Upper lobe of left lung (tissue), 6 donors: ENCODE results near the gene CIRBP. TPM values are rescaled to one million over a fixed set of nuclear protein-coding genes. Genes with fewer than 3 reads are reported as not detected.
A peak's percentile ranks its signal among the peaks of the same experiment; 100 is the strongest.
"Not testable (repeated sequence)": the region's sequence is repeated elsewhere in the genome, so short reads cannot be mapped to it uniquely, and the experiment has no call there.

Experiments used
- ATAC-seq, 2 donors: fragments of 200-7000 bp; cut with Tn5 transposase; one replicate each; pipeline ENCODE4 v1.9.1; 2022; ENCODE audit warnings: mild to moderate bottlenecking in 2 of 2, moderate library complexity in 2 of 2; ENCODE audit not compliant: low FRiP score in 2 of 2
- DNase-seq, 2 donors: peaks; one replicate each; pipeline ENCODE4 v3.0.0-alpha.2; 2019 to 2020
- H3K27ac ChIP-seq, 4 donors: fragments of 200-600 bp; sonication (generic); one replicate each; pipeline ENCODE4 v1.5.1; 2016 to 2019
- H3K27me3 ChIP-seq, 4 donors: fragments of 200-600 bp; sonication (generic); one replicate each; pipeline ENCODE4 v1.5.1; 2017 to 2019
- H3K36me3 ChIP-seq, 4 donors: fragments of 200-600 bp; sonication (generic); one replicate each; pipeline ENCODE4 v1.5.1; 2016 to 2019
- H3K4me1 ChIP-seq, 4 donors: fragments of 200-600 bp; sonication (generic); one replicate each; pipeline ENCODE4 v1.5.1; 2018 to 2019
- H3K4me3 ChIP-seq, 4 donors: fragments of 200-600 bp; sonication (generic); one replicate each; pipeline ENCODE4 v1.5.1; 2017 to 2019; ENCODE audit warnings: mild to moderate bottlenecking in 2 of 4, moderate library complexity in 1 of 4
- H3K9me3 ChIP-seq, 4 donors: fragments of 200-600 bp; sonication (generic); one replicate each; pipeline ENCODE4 v1.5.1; 2018 to 2019
- EP300 ChIP-seq, 4 donors: sonication (generic); formaldehyde crosslinking; IDR thresholded peaks; one replicate each; pipeline ENCODE4 v1.5.1; 2017; ENCODE audit warnings: antibody characterized with exemption in 4 of 4, control low read depth in 2 of 4
- POLR2A ChIP-seq, 4 donors: fragments of 450-650 bp; IDR thresholded peaks; one replicate each; pipeline ENCODE4 v1.5.1; 2016 to 2017; ENCODE audit warnings: antibody characterized with exemption in 4 of 4, mild to moderate bottlenecking in 2 of 4
- POLR2AphosphoS5 ChIP-seq, 2 donors: sonication (generic); formaldehyde crosslinking; IDR thresholded peaks; one replicate each; pipeline ENCODE4 v1.5.1; 2017; ENCODE audit warnings: antibody characterized with exemption in 2 of 2
- WGBS, 2 donors: methylation state at CpG; one replicate each; pipeline ENCODE4 v1.1.5; 2017 to 2018; 5-methylcytosine and 5-hydroxymethylcytosine counted together
- total RNA-seq, 6 donors: library from RNA; depleted of rRNA in 4 of 6; stranded (reverse); fragments of >200 nt in 4 of 6; gene quantifications; one replicate each; pipeline versions ENCODE4 v1.1.0 to v1.2.1, GENCODE V29; 2016 to 2021
- TF ChIP-seq, protein P1 (sequence below), 6 experiments: fragments of 450-650 bp in 4 of 6; fragments of 200-600 bp in 2 of 6; sonication (generic) in 2 of 6; IDR thresholded peaks; one replicate each; pipeline ENCODE4 v1.5.1; 2016 to 2019; ENCODE audit warnings: antibody characterized with exemption in 6 of 6
- donor health status: DM: no; HTN: no; CAD: no; lungs with moderate emphysema.
- donor health status: DM: no; HTN: yes; CAD: no; lungs with severe emphysema.

CIRBP gene
- total RNA-seq, 6 donors from 2014 or later, result 326 to 1,348 (median 441) TPM

DNA sequence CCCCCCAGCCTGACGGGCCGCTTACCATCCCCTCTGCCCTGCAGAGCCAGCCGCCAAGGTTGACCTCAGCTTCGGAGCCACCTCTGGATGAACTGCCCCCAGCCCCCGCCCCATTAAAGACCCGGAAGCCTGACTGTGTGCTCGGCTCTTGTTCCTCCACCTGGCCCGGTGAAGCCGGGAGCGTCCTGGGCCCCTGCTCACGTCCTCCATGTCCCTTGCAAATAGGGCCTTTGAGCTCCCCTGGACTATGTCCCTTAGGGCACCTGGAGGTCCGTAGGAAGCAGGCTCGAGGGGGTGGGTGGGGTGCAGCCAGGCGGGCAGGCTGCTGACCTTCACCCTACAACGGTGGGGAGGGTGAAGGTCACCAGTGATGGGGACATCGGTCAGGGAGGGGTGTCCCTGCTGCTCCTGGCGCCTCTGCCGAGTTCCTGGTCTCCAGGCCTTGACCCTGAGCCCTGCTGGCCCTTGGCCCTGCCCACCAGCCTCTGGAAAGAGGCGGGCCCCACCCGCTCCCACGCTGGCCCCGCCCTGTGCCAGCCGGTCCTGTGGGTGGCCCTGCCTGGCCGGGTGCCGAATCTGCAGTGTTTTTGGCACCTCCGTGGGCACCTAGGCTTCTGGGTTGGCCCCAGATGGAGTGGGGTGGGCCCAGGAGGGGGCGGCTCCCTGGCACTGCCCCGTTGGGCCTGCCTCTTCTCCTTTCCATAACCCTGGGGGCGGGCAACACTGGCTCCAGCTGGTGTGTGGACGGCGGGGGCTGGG, 24.3 kb upstream of the CIRBP start:
- peak; percentile 8 to 25 for TF ChIP-seq POLR2AphosphoS5 (IDR thresholded peaks at IDR 0.05)
- peak in 1 of 4 donors; percentile 38 for TF ChIP-seq POLR2A (IDR thresholded peaks at IDR 0.05)
- TF ChIP-seq EP300 (IDR thresholded peaks at IDR 0.05), result no peak
- no peaks in the 10 kb centered on the region for H3K9me3 ChIP-seq
- H3K27me3 ChIP-seq, result no peaks in the 10 kb centered on the region
- peak; percentile 86 to 93 for DNase-seq
- peak in 1 of 2 donors; percentile 39 for ATAC-seq
- H3K4me1 ChIP-seq, result peaks cover 71 to 77% (median 73%) of the 10 kb centered on the region in 4 donors
- peaks cover 0 to 5% (median 2%) of the 10 kb centered on the region in 4 donors for H3K36me3 ChIP-seq
- WGBS, 2 donors, result 16% methylated on average over 24 of the region's 31 CpGs; no CpG with 5 or more reads in 1 of the 2 donors
- H3K27ac ChIP-seq, result peak overlapping the region; percentile 84 to 100 (median 90)
- H3K4me3 ChIP-seq, result peak overlapping the region in 3 of 4 donors; percentile 1 to 39 (median 27)

DNA sequence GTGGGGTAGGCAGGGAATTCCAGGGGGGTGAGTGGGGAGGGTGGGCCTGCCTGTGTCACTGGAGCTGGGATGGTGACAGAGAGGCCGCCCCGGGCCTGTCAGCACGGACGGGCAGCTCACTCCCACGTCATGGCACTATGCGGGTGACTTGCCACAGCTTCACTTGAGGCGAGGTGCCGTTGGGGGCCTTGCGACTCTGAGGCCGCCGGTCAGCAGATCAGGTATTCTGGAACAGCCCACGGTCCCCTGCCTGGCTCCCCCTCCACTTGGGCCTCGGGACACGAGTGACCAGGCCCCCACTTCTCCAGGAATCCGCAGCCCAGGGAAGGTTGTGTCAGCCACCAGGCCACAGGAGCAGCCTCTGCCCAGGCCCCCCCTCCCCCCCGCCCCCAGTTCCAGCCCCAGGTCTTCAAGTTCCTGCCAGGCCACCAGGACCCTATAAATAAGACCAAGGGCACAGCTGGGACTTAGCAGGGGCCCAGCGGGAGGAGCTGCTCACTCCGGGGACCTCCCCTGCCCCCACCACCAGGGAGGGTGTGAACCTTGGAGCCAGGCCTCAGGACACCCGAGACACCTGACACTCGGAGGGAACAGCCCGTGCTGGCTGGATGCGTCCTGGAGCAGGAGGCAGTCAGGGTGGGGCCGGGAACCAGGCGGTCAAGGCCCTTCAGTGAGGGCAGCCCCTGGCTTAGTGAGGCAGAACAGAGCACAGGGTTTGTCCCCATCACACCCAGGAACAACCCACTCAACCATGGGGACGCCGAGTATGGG, 23.5 kb upstream of the CIRBP start:
- TF ChIP-seq POLR2AphosphoS5 (IDR thresholded peaks at IDR 0.05) (peak; percentile 30 to 81), EP300 (IDR thresholded peaks at IDR 0.05) (peak in 1 of 4 donors; percentile 57), POLR2A (IDR thresholded peaks at IDR 0.05) (peak in 1 of 4 donors; percentile 27)
- TF ChIP-seq, protein P1, sequence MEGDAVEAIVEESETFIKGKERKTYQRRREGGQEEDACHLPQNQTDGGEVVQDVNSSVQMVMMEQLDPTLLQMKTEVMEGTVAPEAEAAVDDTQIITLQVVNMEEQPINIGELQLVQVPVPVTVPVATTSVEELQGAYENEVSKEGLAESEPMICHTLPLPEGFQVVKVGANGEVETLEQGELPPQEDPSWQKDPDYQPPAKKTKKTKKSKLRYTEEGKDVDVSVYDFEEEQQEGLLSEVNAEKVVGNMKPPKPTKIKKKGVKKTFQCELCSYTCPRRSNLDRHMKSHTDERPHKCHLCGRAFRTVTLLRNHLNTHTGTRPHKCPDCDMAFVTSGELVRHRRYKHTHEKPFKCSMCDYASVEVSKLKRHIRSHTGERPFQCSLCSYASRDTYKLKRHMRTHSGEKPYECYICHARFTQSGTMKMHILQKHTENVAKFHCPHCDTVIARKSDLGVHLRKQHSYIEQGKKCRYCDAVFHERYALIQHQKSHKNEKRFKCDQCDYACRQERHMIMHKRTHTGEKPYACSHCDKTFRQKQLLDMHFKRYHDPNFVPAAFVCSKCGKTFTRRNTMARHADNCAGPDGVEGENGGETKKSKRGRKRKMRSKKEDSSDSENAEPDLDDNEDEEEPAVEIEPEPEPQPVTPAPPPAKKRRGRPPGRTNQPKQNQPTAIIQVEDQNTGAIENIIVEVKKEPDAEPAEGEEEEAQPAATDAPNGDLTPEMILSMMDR (IDR thresholded peaks at IDR 0.05), result no peak
- peaks cover 0 to 11% (median 5%) of the 10 kb centered on the region in 4 donors for H3K36me3 ChIP-seq
- H3K27me3 ChIP-seq, result no peaks in the 10 kb centered on the region
- H3K4me3 ChIP-seq, result peak overlapping the region in 2 of 4 donors; percentile 27 to 39
- WGBS, 2 donors, result 60 to 71% methylated on average over 2 to 25 of the region's 26 CpGs
- DNase-seq, result peak; percentile 79 to 88
- H3K9me3 ChIP-seq, result no peaks in the 10 kb centered on the region
- H3K4me1 ChIP-seq, result peaks cover 64 to 69% (median 67%) of the 10 kb centered on the region in 4 donors
- ATAC-seq, result no peak
- peak overlapping the region; percentile 84 to 100 (median 90) for H3K27ac ChIP-seq

DNA sequence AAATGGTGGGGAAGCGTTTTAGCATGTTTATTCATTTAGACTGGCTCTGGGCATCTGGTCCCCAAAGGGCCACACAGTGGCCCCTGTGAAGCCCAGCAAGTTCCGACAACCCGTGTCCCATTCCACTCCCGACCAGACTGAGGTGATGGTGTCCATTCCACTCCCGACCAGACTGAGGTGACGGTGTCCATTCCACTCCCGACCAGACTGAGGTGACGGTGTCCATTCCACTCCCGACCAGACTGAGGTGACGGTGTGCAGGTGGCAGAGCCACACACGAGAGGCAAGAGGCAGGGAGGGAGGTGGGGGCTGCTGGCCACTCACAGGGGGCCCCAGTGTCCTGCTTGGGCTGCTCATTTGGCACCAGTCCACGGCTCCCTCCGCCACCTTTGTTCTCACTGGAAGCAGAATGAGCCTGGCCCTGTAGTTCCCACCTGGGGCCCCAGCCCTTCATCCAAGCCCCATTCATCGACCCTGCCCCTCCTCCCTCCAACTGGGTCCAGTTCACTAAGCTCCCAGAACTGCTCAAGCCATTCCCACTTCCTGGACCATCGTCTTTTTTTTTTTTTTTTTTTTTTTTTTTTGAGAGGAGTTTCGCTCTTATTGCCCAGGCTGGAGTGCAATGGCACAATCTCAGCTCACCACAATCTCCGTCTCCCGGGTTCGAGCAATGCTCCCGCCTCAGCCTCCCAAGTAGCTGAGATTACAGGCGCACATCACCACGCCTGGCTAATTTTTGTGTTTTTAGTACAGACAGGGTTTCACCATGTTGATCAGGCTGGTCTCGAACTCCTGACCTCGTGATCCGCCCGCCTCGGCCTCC, 22.7 kb upstream of the CIRBP start:
- Histone ChIP-seq H3K36me3 (peaks cover 0 to 19% (median 10%) of the 10 kb centered on the region in 4 donors), H3K27ac (peak overlapping the region; percentile 84 to 100 (median 90)), H3K4me1 (peaks cover 56 to 63% (median 60%) of the 10 kb centered on the region in 4 donors)
- H3K27me3 ChIP-seq, H3K4me3 ChIP-seq, ATAC-seq, H3K9me3 ChIP-seq: not testable (repeated sequence)
- 77 to 78% methylated on average over 20 to 23 of the region's 27 CpGs for WGBS, 2 donors
- TF ChIP-seq, protein P1 (IDR thresholded peaks at IDR 0.05), result peak in 1 of 6 experiments; percentile 5
- peak in 1 of 2 donors; percentile 26 for DNase-seq

DNA sequence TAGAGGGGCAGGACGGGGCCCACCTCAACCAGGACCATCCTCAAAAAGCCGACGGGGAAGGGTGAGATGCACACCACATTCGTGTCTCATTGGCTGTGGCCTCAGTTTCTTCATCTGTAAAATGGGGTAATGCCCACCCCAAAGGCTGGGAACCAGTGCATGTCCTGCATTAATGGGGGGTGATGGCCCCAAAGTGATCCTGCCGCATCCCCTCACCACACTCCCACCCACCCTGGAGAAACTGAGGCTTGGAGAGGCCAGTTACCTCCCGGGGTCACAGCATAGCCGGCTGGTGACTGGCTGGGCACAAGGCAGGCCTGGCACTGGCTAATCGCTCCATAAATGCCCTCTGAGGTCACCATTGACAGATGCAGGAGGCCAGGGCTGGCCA, 21.4 kb upstream of the CIRBP start:
- TF ChIP-seq POLR2AphosphoS5 (IDR thresholded peaks at IDR 0.05) (peak in 1 of 2 donors; percentile 6), POLR2A (IDR thresholded peaks at IDR 0.05) (no peak)
- Histone ChIP-seq H3K36me3 (peaks cover 0 to 25% (median 15%) of the 10 kb centered on the region in 4 donors), H3K9me3 (peaks cover 0 to 4% (median 0%) of the 10 kb centered on the region in 4 donors), H3K4me1 (peaks cover 51 to 64% (median 58%) of the 10 kb centered on the region in 4 donors), H3K4me3 (peak overlapping the region; percentile 54 to 97 (median 82)), H3K27me3 (no peaks in the 10 kb centered on the region), H3K27ac (peak overlapping the region; percentile 99 to 100 (median 100))
- WGBS, 2 donors, result 69 to 90% methylated on average over 4 to 7 of the region's 8 CpGs
- ATAC-seq (no peak), DNase-seq (no peak)

DNA sequence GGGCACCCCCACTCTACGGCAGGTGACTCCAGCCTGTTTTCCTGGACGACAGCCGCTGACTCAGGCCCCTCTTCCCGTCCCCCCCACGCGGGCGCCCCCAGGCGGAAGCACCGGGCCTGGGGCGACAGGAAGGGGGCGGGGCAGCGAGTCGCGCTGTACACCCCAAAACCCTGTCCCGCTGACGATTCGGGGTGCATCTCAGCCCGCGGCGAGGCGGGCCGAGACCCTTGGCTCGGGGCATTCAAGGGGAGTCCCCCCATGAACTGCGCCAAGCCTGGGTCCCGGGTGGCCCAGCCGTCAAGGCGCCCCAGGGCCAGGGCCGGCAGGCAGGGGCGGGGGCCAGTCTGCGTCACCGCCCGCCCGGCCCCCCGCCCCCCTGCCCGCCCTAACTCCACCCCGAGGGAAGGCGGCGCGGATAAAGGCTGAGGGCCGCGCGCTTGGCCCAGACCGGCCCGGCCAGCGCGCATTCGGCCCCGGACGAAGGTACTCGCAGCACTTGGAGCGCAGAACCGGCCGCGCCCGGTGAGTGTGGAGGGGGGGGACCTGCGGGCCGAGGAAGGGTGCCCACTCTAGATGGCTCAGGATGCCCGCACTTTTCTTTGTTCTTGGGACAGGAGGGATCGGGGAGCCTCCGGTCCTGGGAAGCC, 20.9 kb upstream of the CIRBP start, which contains the start of gene MIDN:
Gene MIDN (plus strand): TSS at position 445 of the 647 bp plus-strand sequence. CDS start 1,714 bp downstream, outside the sequence.
- Histone ChIP-seq H3K36me3 (peaks cover 0 to 25% (median 15%) of the 10 kb centered on the region in 4 donors), H3K27me3 (no peaks in the 10 kb centered on the region), H3K4me3 (peak within 1 kb of the TSS; percentile 54 to 97 (median 82)), H3K4me1 (peaks cover 46 to 64% (median 56%) of the 10 kb centered on the region in 4 donors), H3K9me3 (peaks cover 0 to 4% (median 0%) of the 10 kb centered on the region in 4 donors), H3K27ac (peak within 1 kb of the TSS; percentile 99 to 100 (median 100))
- TF ChIP-seq, protein P1 (IDR thresholded peaks at IDR 0.05), result peak in 4 of 6 experiments; percentile 34 to 57 (median 46)
- TF ChIP-seq POLR2AphosphoS5 (IDR thresholded peaks at IDR 0.05) (peak; percentile 94 to 95), EP300 (IDR thresholded peaks at IDR 0.05) (peak in 3 of 4 donors; percentile 58 to 75 (median 68)), POLR2A (IDR thresholded peaks at IDR 0.05) (peak; percentile 90 to 97 (median 92))
- WGBS, 2 donors, result 2% methylated on average over 16 of the region's 60 CpGs; no CpG with 5 or more reads in 1 of the 2 donors
- DNase-seq, result peak; percentile 87 to 96
- peak; percentile 41 to 64 for ATAC-seq
